DOHH2 (cell line): ENCODE measurements around the gene NFIX.
"Not testable (repeated sequence)": the region's sequence is repeated elsewhere in the genome, so short reads cannot be mapped to it uniquely, and the experiment has no call there.

ENCODE experiments used
- CTCF ChIP-seq: fragments of 200-600 bp; sonication (generic); IDR thresholded peaks from one replicate; pipeline ENCODE4 v1.5.1; 2014; ENCODE audit warnings: antibody characterized with exemption, mild to moderate bottlenecking, low read depth, low read length; ENCODE audit not compliant: poor library complexity, severe bottlenecking
- EZH2phosphoT487 ChIP-seq: fragments of 200-600 bp; sonication (generic); IDR thresholded peaks from 2 replicates; pipeline ENCODE4 v1.6.1; 2017; ENCODE audit warnings: borderline replicate concordance, mild to moderate bottlenecking, antibody characterized with exemption, low read length, moderate library complexity, mixed read lengths

- not testable (repeated sequence) for TF ChIP-seq CTCF, EZH2phosphoT487
These were observed 19.2 kb upstream of the NFIX start for GRCh38 chr19:12976109-12976508.
